Measurements from ENCODE around the gene ZDHHC14. TPM values are rescaled to one million over a fixed set of nuclear protein-coding genes. Genes with fewer than 3 reads are reported as not detected.

Gene ZDHHC14
- polyA plus RNA-seq, 6 donors from 2014 or later: 1.7 to 10.5 (median 4.1) TPM

DNA sequence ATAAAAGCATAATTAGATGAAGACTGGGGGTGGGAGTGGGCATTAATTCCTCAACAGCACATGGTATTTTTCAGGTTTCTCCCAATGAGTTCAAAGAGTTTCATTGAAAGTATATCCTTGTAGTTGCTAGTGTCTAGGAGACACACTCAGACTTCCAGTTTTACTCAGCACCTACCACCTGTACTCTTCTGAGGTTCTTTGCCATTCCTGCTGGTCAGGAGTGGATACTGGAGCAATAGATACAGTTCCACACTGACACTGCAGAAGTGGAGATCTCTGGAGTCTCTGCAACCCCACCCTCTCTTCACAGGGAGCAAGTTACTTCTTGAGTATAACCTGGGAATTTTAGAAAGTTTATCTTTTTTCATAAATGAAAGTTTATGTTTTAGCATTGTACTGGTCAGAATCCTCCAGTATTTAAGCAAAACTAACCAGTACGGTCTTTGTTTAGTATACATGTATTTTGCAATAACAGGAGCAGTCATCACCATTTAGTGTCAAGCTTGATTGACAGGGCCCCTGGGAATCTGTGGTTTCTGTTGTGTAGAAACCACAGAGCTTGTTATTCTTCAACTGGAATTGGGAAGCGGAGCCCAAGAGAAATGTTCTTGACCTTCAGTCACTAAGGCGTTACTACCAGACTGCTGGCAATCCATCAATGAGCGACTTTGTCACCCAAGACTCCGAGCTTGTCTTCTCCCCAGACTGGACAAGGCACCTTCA is 148.1 kb downstream of the ZDHHC14 start:
- DNase-seq: no peak
- H3K27me3 Mint-ChIP-seq: no peaks in the 10 kb centered on the region
- peak overlapping the region in 5 of 8 donors; percentile 3 to 76 (median 37) for H3K4me3 Mint-ChIP-seq
- H3K9me3 Mint-ChIP-seq: peaks cover 0 to 2% (median 0%) of the 10 kb centered on the region in 7 donors
- H3K27ac Mint-ChIP-seq: peak overlapping the region in 3 of 6 donors; percentile 10 to 50 (median 13)
- no peak for ATAC-seq (ENCODE audit: low read depth in 2 of 2)
- peaks cover 9 to 10% of the 10 kb centered on the region in 2 donors for H3K36me3 Mint-ChIP-seq
- peaks cover 48 to 67% (median 55%) of the 10 kb centered on the region in 3 donors for H3K4me1 Mint-ChIP-seq

DNA sequence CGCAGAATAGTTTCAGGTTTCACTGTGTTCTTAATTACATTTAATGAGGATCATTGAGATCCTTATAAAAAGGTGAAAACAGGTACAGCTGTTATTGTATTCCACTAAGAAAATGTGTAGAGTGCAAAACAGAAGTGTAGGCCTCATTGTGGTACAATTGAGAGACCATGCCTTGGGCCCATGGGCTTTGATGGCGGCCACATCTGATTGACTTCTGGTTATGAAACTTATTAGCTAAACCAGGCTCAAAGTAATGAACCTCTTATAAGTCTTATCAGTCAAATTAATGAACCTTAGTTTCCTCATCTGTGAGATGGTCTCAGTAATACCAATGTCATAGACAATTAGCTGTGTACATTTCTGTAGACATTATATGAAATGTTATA is 148.7 kb downstream of the ZDHHC14 start:
- Mint-ChIP-seq H3K9me3 (peaks cover 0 to 2% (median 0%) of the 10 kb centered on the region in 7 donors), H3K4me3 (peak overlapping the region in 5 of 8 donors; percentile 3 to 69 (median 37)), H3K4me1 (peaks cover 49 to 72% (median 55%) of the 10 kb centered on the region in 3 donors), H3K27me3 (no peaks in the 10 kb centered on the region), H3K27ac (peak overlapping the region in 3 of 6 donors; percentile 9 to 50 (median 13)), H3K36me3 (peaks cover 9 to 10% of the 10 kb centered on the region in 2 donors)
- no peak for DNase-seq
- no peak for ATAC-seq (ENCODE audit: low read depth in 2 of 2)

DNA sequence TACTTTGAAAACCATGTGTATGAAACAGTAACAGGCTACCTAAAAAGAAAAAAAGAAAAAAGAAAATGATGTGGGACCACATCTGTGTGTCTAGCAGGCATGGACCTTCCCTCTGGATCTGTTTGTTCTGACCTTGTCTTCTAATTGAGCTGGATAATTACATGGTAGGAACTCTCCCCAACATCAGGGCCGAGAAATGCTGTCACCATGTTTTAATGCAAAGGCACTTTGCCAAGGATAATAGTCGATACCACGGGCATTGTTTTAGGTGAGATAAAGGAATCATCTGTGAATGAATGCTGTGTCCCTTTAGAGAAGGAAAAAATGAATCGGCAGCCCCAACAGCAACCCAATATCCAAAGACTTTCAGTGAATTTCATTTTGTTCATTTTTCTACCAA is 149.1 kb downstream of the ZDHHC14 start:
- H3K27ac Mint-ChIP-seq: peak overlapping the region in 1 of 6 donors; percentile 50
- ATAC-seq (ENCODE audit: low read depth in 2 of 2) (no peak), DNase-seq (no peak)
- peak overlapping the region in 1 of 8 donors; percentile 64 for H3K4me3 Mint-ChIP-seq
- H3K9me3 Mint-ChIP-seq: peaks cover 0 to 2% (median 0%) of the 10 kb centered on the region in 7 donors
- peaks cover 9 to 10% of the 10 kb centered on the region in 2 donors for H3K36me3 Mint-ChIP-seq
- H3K27me3 Mint-ChIP-seq: no peaks in the 10 kb centered on the region
- H3K4me1 Mint-ChIP-seq: peaks cover 54 to 77% (median 59%) of the 10 kb centered on the region in 3 donors

DNA sequence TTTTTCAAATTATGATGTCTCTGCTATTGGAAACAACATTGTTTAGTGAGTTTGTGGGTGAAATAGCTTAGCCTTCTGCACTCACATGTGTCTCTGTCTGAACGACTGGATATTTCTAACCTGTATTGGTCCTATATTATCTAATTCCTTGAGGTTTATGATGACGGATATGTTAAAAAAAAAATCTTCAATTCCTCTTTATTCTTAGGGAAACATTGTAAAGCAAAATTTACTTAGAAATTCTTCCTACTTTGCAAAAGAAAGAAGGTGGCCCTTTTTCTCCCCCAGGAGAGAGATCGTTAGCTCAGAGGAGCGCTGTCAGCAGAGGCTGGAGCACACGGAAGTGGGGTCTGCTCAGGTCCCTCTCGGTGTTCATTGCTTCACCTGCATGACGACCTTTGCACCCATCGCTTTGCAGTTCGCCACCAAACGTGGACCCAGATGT is 149.8 kb downstream of the ZDHHC14 start:
- peaks cover 7% of the 10 kb centered on the region in 2 donors for H3K36me3 Mint-ChIP-seq
- no peak for ATAC-seq (ENCODE audit: low read depth in 2 of 2)
- peak overlapping the region in 1 of 6 donors; percentile 50 for H3K27ac Mint-ChIP-seq
- peaks cover 58 to 77% (median 63%) of the 10 kb centered on the region in 3 donors for H3K4me1 Mint-ChIP-seq
- no peaks in the 10 kb centered on the region for H3K27me3 Mint-ChIP-seq
- H3K9me3 Mint-ChIP-seq: peaks cover 0 to 2% (median 0%) of the 10 kb centered on the region in 7 donors
- no peak overlapping the region for H3K4me3 Mint-ChIP-seq
- DNase-seq: no peak

DNA sequence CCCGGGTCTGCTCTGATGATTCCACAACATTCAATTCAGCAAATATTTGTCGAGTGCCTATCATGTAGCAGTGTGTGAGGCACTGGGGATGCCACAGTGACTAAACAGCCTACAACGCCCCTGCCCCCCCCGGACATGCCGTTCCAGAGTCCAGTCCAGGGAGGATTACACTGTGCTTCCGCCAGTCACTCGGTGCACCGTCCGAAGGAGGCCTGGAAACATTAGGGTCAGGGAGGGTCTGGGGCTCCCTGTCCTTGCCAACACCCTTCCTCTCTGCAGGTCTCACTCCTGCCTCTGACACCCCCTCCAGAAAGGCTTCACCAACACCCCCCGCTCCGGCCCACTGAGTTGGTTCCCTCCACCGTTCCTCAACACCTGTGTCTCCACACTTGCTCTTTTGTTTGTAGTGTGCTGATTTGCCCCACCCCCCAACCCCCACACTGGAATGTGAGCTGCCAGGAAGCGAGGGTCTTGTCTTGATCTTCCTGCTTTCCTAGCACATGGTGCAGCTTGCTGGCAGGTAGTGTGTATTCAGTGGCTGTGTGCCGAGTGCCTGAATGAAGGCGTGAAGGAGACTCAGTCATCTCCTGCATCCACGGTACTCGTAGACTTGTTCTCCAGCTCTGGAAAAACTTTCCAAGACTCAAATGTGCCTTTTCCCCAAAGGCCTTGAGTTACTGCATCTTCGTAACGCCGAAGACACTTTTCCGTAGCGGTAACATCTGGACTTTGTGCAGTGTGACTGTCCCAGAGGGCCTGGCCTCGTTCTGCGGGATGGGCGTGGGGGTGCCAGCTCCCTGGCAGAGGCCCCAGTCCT is 150.4 kb downstream of the ZDHHC14 start:
- peak overlapping the region in 2 of 6 donors; percentile 65 to 86 for H3K27ac Mint-ChIP-seq
- H3K4me1 Mint-ChIP-seq: peaks cover 58 to 77% (median 63%) of the 10 kb centered on the region in 3 donors
- no peak for DNase-seq
- no peak overlapping the region for H3K4me3 Mint-ChIP-seq
- no peak for ATAC-seq (ENCODE audit: low read depth in 2 of 2)
- H3K9me3 Mint-ChIP-seq: peaks cover 0 to 2% (median 0%) of the 10 kb centered on the region in 7 donors
- H3K27me3 Mint-ChIP-seq: no peaks in the 10 kb centered on the region
- H3K36me3 Mint-ChIP-seq: peaks cover under 1 to 3% of the 10 kb centered on the region in 2 donors

DNA sequence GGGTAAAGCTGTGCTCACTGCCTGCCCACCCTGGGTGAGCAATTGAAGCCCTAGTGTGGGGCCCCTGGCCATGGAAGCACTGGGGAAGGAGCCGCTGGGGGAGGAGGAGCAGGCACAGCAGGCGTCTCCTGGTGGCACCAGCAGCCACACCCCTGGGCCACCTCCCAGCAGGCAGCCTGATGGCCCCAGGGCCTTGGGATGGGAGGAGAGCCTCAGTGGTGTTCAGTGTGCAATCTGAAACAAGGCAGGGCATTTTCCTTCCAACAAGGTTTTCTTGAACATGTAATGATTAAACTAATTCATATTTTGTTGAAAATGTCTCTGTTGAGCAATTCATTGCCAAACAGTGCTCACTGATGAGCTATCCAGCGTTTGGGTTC is 151.0 kb downstream of the ZDHHC14 start:
- H3K4me1 Mint-ChIP-seq: peaks cover 55 to 77% (median 60%) of the 10 kb centered on the region in 3 donors
- H3K4me3 Mint-ChIP-seq: no peak overlapping the region
- no peak for DNase-seq
- peaks cover 0 to 3% of the 10 kb centered on the region in 2 donors for H3K36me3 Mint-ChIP-seq
- peaks cover 0 to 2% (median 0%) of the 10 kb centered on the region in 7 donors for H3K9me3 Mint-ChIP-seq
- no peak for ATAC-seq (ENCODE audit: low read depth in 2 of 2)
- peak overlapping the region in 1 of 6 donors; percentile 28 for H3K27ac Mint-ChIP-seq
- no peaks in the 10 kb centered on the region for H3K27me3 Mint-ChIP-seq

DNA sequence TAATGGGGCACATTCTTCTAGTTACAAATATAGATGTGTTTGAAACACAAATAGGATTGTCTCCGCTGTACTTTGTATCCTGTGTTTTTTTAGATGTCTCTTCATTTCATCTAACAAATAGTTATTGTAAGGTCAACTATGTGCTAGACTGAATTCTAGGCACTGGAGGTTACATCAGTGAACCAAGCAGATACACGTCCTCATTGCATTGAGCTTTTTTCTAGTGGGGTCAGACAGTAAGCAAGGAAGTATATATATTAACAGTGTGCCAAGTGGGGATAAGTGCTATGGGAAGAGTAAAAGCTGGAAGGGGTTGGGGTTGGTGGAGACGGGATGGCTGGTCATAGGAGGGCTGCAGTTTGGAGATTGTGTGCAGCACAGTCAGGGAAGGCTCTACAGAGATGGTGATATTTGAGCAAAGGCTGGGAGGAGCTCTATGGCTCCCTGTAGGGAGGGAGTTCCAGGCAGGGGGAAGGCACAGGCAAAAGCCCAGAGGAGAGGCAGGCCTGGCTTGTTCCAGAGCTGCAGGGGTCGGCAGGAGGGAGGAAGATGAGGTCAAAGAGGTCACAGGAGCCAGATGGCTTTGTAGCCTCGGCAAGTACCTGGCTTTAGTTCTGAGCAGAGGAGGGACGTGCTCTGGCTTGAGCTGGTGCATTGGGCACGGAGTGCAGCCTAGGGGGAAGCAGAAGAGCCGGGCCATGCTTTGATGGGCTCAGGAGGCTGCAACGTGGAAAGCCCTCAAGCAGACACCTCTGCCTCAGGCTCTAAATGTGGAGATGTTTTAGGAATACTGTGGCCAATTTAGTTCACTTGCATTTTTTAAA is 152.3 kb downstream of the ZDHHC14 start:
- no peak for ATAC-seq (ENCODE audit: low read depth in 2 of 2)
- no peak for DNase-seq
- peaks cover 50 to 77% (median 60%) of the 10 kb centered on the region in 3 donors for H3K4me1 Mint-ChIP-seq
- peak overlapping the region in 1 of 8 donors; percentile 21 for H3K4me3 Mint-ChIP-seq
- no peaks in the 10 kb centered on the region for H3K9me3 Mint-ChIP-seq
- peaks cover 0 to 3% of the 10 kb centered on the region in 2 donors for H3K36me3 Mint-ChIP-seq
- peak overlapping the region in 5 of 6 donors; percentile 3 to 71 (median 17) for H3K27ac Mint-ChIP-seq
- no peaks in the 10 kb centered on the region for H3K27me3 Mint-ChIP-seq

DNA sequence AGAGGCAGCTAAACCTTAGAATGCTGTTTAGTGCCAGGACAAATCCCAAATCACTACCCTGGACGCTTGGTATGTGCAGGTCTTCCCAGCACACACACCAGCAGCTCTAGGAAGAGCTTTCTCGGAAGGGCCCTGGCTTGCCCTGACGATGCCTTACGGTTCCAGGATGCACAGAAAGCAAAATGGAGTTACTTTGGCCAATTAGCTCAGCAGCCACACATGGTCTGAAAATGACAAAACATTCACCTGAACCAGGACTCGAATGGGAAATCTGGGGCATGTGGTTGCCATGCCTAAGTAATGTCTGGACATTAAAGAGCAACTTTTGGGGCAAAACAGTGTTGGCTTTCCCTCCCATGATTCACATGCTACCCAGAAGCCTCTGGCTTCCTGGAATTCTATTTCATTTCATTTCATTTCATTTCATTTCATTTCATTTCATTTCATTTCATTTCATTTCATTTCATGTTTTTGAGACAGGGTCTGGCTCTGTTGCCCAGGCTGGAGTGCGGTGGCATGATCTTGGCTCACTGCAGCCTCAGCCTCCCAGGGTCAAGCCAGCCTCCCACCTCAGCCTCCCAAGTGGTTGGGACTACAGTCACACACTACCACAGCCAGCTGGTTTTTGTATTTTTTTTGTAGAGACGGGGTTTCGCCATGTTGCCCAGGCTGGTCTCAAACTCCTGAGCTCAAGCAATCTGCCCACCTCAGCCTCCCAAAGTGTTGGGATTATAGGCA is 153.3 kb downstream of the ZDHHC14 start:
- H3K27me3 Mint-ChIP-seq: no peaks in the 10 kb centered on the region
- H3K4me1 Mint-ChIP-seq: peaks cover 54 to 79% (median 63%) of the 10 kb centered on the region in 3 donors
- H3K36me3 Mint-ChIP-seq: peaks cover 0 to 3% of the 10 kb centered on the region in 2 donors
- no peak for ATAC-seq (ENCODE audit: low read depth in 2 of 2)
- H3K9me3 Mint-ChIP-seq: no peaks in the 10 kb centered on the region
- DNase-seq: no peak
- peak overlapping the region in 2 of 6 donors; percentile 45 to 63 for H3K27ac Mint-ChIP-seq
- H3K4me3 Mint-ChIP-seq: peak overlapping the region in 1 of 8 donors; percentile 25

DNA sequence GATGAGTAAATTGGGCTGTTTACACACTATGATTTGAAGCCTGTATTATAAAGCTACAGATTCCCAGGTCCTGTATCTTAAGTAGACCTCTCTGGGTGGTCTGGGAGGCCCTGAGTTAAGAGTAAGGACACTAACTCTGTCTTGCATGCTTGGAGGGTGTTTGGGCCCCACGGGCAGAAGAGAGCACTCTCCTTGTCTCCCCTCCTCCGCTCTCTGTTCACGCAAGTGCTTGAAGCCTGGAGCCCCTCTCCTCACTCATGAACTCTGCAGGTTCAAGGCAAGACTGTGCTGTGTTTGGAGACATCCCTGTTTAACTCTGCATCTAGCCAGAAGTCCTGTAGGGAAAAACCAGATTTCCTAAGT is 154.0 kb downstream of the ZDHHC14 start:
- Mint-ChIP-seq H3K27ac (peak overlapping the region in 2 of 6 donors; percentile 45 to 63), H3K4me3 (no peak overlapping the region), H3K27me3 (no peaks in the 10 kb centered on the region), H3K4me1 (peaks cover 57 to 79% (median 63%) of the 10 kb centered on the region in 3 donors), H3K9me3 (no peaks in the 10 kb centered on the region), H3K36me3 (peaks cover 0 to 3% of the 10 kb centered on the region in 2 donors)
- DNase-seq: no peak
- no peak for ATAC-seq (ENCODE audit: low read depth in 2 of 2)

DNA sequence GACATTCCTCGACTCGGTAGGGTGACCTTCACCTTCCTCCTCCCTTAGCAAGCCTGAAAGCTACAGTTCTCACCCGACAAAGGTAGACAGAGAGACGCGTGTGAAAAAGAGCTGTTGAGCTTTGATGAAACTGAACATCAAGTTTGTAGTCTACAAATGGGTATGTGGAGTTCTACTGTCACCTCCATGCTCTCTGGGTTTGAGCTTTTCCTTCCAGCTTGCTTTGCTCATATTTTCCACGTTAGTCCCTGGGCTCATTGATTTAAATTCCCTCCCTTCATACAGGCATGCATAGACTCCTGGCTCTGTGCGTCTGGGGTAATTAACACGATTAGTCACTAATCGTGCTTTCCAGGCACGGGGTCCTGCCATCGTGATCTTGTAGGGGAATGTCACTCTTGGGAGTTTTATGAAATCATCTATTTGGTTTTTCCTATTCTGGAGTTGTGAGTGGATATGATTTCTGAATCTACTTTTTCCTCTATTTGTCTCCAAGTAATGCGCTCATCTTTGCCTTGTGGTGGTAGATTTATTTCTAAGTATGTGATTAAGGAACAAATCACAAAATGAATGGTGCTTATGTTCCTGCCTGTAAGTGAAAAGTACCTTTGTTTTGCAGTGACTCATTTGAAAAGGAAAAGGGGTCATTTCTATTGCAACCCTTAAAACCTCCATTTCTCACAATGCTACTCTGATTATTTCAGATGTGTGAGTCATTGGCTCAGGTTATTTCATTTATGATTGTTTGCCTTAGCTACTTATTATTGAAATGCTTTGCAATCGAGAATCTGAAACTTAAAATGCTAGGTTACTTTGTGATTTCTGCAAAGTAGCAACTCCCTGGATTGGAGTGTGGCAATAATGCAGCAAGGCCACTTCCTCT is 154.6 kb downstream of the ZDHHC14 start:
- peak overlapping the region in 2 of 8 donors; percentile 46 to 52 for H3K4me3 Mint-ChIP-seq
- H3K27ac Mint-ChIP-seq: peak overlapping the region in 3 of 6 donors; percentile 48 to 73 (median 60)
- no peaks in the 10 kb centered on the region for H3K9me3 Mint-ChIP-seq
- peaks cover 59 to 81% (median 62%) of the 10 kb centered on the region in 3 donors for H3K4me1 Mint-ChIP-seq
- no peaks in the 10 kb centered on the region for H3K27me3 Mint-ChIP-seq
- peaks cover 0 to 2% of the 10 kb centered on the region in 2 donors for H3K36me3 Mint-ChIP-seq
- DNase-seq (no peak), ATAC-seq (ENCODE audit: low read depth in 2 of 2) (peak in 1 of 2 donors; percentile 21)

DNA sequence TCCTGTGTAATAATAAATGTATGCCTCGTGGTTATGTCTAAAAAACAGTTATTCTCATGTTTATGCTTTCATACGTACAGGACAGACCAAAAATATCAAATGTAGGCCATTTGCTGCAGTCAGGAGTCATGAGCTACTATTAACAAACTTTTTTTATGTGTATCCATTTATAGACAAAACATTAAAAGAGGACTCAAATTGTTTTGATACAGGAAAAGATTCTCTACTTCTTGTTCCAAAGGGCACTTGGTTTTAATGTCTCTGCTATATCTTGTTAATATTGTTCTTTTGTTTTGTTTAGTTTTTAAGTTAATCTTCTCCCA is 155.2 kb downstream of the ZDHHC14 start:
- Mint-ChIP-seq H3K4me3 (peak overlapping the region in 2 of 8 donors; percentile 46 to 52), H3K9me3 (no peaks in the 10 kb centered on the region), H3K36me3 (no peaks in the 10 kb centered on the region), H3K4me1 (peaks cover 62 to 84% (median 65%) of the 10 kb centered on the region in 3 donors), H3K27me3 (no peaks in the 10 kb centered on the region), H3K27ac (peak overlapping the region; percentile 6 to 81 (median 42))
- DNase-seq: peak; percentile 16
- peak in 1 of 2 donors; percentile 34 for ATAC-seq (ENCODE audit: low read depth in 2 of 2)
